ENCODE data around the gene HIRIP3.

DNA sequence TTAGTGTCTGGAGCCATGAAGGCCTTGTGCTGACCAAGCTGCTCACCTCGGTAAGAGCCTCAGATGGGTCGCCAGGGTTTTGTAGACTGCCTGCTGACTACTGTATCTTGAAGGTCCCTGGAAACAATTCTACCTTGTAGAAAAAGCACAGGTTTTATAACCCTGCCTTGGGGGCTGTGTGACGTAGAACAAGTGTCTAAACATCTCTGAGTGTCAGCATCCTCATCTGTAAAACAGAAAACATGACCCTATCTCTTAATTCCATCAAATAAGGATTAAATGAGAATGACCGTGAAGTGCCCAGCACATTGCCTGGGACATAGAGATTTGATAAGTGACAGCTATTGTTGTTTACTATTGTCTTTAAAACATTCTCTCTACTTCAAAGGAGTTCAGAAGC, 27.2 kb downstream of the HIRIP3 start:
- TF ChIP-seq GLIS3 (CRISPR knock-in tag; IDR thresholded peaks at IDR 0.05) (no peak), PPARA (CRISPR knock-in tag; IDR thresholded peaks at IDR 0.05; ENCODE audit: borderline replicate concordance) (no peak)
